HG03442 (cell line): ENCODE results near the gene ZG16.

Source experiments
- ATAC-seq: cut with Tn5 transposase; IDR thresholded peaks from one replicate; pipeline ENCODE4 v1.9.1; 2021; ENCODE audit warnings: mild to moderate bottlenecking, moderate library complexity; ENCODE audit not compliant: unreplicated experiment

The ZG16 gene

GRCh38 chr16:29820271-29820701 is 42.2 kb downstream of the ZG16 start, which contains the start of gene MVP:
Gene MVP (plus strand): TSS chr16:29820462. CDS start chr16:29830550, 10,088 bp downstream.
- ATAC-seq = no peak

DNA sequence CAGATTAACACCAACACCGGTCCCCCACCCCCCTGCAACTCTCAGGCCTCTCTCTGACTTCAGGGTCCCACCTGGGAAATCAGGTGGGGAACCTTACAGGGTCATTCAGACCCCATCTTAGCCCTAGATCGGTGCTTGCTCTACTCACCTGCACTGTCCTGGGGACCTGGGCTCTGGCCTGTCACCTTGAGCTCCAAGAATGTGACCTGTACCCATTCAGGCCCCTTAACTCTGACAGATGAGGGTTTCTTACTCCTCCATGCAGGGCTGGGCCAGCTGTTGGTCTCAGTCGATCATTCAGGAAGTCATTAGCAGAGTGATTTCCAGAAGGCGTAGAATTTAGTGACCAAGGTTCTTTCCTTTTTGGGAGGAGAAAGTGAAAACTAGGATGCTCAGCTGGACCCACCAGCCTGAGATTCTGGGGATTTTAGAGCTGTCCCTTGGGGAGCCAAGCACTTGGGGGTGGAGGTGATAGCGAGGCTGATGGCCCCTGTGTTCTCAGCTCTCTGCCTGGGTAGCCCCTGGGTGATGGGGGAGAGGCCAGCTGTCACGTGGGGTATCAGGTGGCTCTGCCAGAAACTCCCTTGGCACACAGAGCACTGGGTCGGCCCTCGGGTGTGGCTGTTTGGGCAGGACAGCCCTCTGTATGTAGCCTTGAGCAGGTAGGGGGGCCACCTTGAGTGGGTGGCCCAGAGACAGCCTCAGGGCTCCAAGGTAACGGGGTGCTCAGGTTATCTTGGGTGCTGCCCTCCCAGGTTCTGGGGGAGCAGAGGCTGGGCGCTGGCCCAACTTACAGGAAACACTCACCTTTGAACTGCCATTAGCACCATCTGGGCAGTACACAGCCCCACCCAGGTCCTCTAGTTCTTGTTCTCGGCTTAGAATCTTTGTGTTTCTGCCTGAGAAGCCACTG is 42.9 kb downstream of the ZG16 start:
- ATAC-seq = no peak

GRCh38 chr16:29821643-29822115 is 43.6 kb downstream of the ZG16 start:
- ATAC-seq = no peak

- ATAC-seq = no peak
These were observed 46.6 kb downstream of the ZG16 start for GRCh38 chr16:29824589-29825144.

DNA sequence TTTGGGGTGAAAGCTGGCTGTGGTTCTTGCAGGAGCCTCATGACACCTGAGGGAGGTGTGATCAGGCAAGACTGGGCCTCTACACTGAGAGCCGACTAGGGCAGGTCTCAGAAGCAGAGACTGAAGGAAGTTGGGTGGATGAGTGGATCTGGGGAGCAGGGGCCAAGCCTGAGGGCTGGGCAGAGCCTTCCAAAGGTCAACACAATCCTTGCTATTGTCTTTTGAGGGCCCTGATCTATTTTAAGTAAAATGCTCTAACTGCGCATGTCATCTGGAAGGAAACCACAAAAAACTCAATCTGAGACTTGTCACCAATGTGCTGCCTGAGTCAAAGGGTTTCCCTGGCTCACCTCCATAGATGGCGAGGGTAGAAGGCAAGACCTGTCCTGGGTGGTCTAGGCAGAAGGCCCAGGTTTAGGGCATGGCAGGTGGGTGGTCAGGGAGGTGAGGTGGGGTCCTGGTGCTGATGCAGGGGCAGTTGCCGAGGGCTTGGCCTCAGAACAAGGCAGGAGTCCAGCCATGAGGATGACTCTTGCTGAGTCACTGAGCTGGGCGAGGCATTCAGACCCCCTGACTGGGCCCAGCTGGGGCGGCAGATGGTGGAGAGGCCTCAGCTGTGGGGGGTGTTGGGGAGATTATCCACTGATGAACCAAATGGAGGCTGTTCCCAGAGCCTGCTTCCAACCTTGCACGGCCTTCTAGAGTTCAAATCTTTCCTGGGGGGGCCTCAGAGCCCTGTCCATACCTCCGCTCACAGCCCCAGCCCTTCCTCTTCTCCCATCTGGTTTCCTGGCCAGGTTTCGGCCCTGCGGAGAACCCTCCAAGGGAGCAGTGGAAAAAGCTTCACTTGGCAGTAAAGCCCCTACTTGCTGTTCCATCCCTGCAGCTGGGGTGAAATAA is 47.3 kb downstream of the ZG16 start:
- ATAC-seq = no peak

GRCh38 chr16:29826342-29826695 is 48.3 kb downstream of the ZG16 start:
- no peak for ATAC-seq

GRCh38 chr16:29830774-29831173 is 52.7 kb downstream of the ZG16 start:
- ATAC-seq = no peak

- ATAC-seq = no peak
These were observed 53.4 kb downstream of the ZG16 start for GRCh38 chr16:29831490-29831889.
